H1 (cell line): ENCODE results near the gene IL22RA2. TPM values are rescaled to one million over a fixed set of nuclear protein-coding genes. Genes with fewer than 3 reads are reported as not detected.

ENCODE experiments used
- CTCF ChIA-PET: fragments of 300-600 bp; sonication (Branson Sonifier 250); formaldehyde crosslinking; loops from one replicate; lab custom pipeline; 2021; ENCODE audit not compliant: partially characterized antibody; lab: Charles Lee
- POLR2A ChIA-PET: fragments of 300-600 bp; sonication (Branson Sonifier 250); formaldehyde crosslinking; loops from one replicate; lab custom pipeline; 2021; ENCODE audit warnings: inconsistent platforms; ENCODE audit not compliant: partially characterized antibody; lab: Charles Lee
- DNase-seq, 2 experiments: peaks; one replicate each; pipeline versions ENCODE4 v3.0.0 to v3.0.0-alpha.2; 2010 to 2022; ENCODE audit warnings: low spot score in 2 of 2, low read depth in 1 of 2, mixed read lengths in 1 of 2
- FAIRE-seq: peaks from 2 replicates; lab custom pipeline; 2011; peaks lifted over from hg19 to GRCh38; lab: Jason Lieb, UNC
- H2AFZ ChIP-seq: 2 replicates; pipeline ENCODE4 v1.8.1; 2012; ENCODE audit warnings: low read length, inconsistent platforms
- H2AK5ac ChIP-seq: 2 replicates; pipeline ENCODE4 v1.6.1; 2013; ENCODE audit warnings: low read depth, low read length
- H2BK120ac ChIP-seq: replicated peaks from 2 replicates; pipeline ENCODE3; 2013; ENCODE audit warnings: low read depth, low read length, inconsistent platforms
- H2BK12ac ChIP-seq: 2 replicates; pipeline ENCODE4 v1.6.1; 2013; ENCODE audit warnings: low read depth, low read length
- H2BK15ac ChIP-seq: 2 replicates; pipeline ENCODE4 v1.6.1; 2013; ENCODE audit warnings: low read length
- H2BK20ac ChIP-seq: 2 replicates; pipeline ENCODE4 v1.6.1; 2013; ENCODE audit warnings: low read length
- H2BK5ac ChIP-seq: 2 replicates; pipeline ENCODE4 v1.6.1; 2013; ENCODE audit warnings: low read depth, low read length
- H3K14ac ChIP-seq: 2 replicates; pipeline ENCODE4 v1.6.1; 2013; ENCODE audit warnings: inconsistent platforms; ENCODE audit not compliant: insufficient read length
- H3K18ac ChIP-seq: 2 replicates; pipeline ENCODE4 v1.6.1; 2013; ENCODE audit warnings: low read length; ENCODE audit errors: extremely low read depth
- H3K23ac ChIP-seq: 2 replicates; pipeline ENCODE4 v1.6.1; 2013; ENCODE audit warnings: inconsistent platforms; ENCODE audit not compliant: insufficient read length
- H3K23me2 ChIP-seq: 2 replicates; pipeline ENCODE4 v1.6.1; 2013; ENCODE audit warnings: low read depth, low read length
- H3K27ac ChIP-seq: 2 replicates; pipeline ENCODE4 v1.6.1; 2011; ENCODE audit warnings: low read depth, low read length, inconsistent platforms
- H3K27me3 ChIP-seq, 4 experiments: replicated peaks in 1 of 4; 1 replicate in 1 of 4; 2 replicates in 3 of 4; pipeline versions ENCODE4 v1.6.1 to v1.8.1; 2011 to 2013; ENCODE audit warnings: low read length in 3 of 4, mild to moderate bottlenecking in 3 of 4, inconsistent platforms in 2 of 4, mixed read lengths in 2 of 4, moderate library complexity in 1 of 4; ENCODE audit not compliant: control insufficient read depth in 3 of 4, insufficient read depth in 3 of 4; ENCODE audit errors: extremely low read depth in 1 of 4
- H3K36me3 ChIP-seq, 4 experiments: 2 replicates each; pipeline versions ENCODE4 v1.6.1 to v1.8.1; 2011 to 2013; ENCODE audit warnings: mild to moderate bottlenecking in 4 of 4, low read length in 3 of 4, moderate library complexity in 2 of 4, control low read depth in 1 of 4, inconsistent platforms in 1 of 4; ENCODE audit not compliant: insufficient read depth in 4 of 4, control insufficient read depth in 2 of 4
- H3K4ac ChIP-seq: replicated peaks from 2 replicates; pipeline ENCODE3; 2013; ENCODE audit warnings: low read length, low read depth, mixed read lengths, inconsistent platforms; ENCODE audit not compliant: insufficient read length
- H3K4me1 ChIP-seq, 4 experiments: replicated peaks in 1 of 4; 1 replicate in 1 of 4; 2 replicates in 3 of 4; pipeline versions ENCODE4 v1.6.1 to v1.8.1; 2011 to 2013; ENCODE audit warnings: low read length in 3 of 4, inconsistent platforms in 2 of 4, mixed read lengths in 1 of 4; ENCODE audit not compliant: insufficient read depth in 4 of 4, control insufficient read depth in 3 of 4
- H3K4me2 ChIP-seq, 2 experiments: 2 replicates each; pipeline versions ENCODE4 v1.6.1 to v1.8.1; 2011 to 2013; ENCODE audit warnings: low read depth in 2 of 2, low read length in 2 of 2, control low read depth in 1 of 2, inconsistent platforms in 1 of 2, mild to moderate bottlenecking in 1 of 2; ENCODE audit not compliant: insufficient read depth in 1 of 2
- H3K4me3 ChIP-seq, 4 experiments: fragments of 200-600, 300-600 bp in 1 of 4; sonication (generic), shearing (Covaris generic), sonication (Bioruptor Twin) in 1 of 4; 2 replicates each; pipeline versions ENCODE4 v1.5.1 to v1.8.1; 2011 to 2016; ENCODE audit warnings: low read length in 4 of 4, low read depth in 3 of 4, control low read depth in 2 of 4, inconsistent platforms in 2 of 4, mild to moderate bottlenecking in 2 of 4, mixed read lengths in 1 of 4, moderate library complexity in 1 of 4; ENCODE audit not compliant: insufficient read depth in 2 of 4; ENCODE audit errors: extremely low read depth in 1 of 4
- H3K56ac ChIP-seq: replicated peaks from 2 replicates; pipeline ENCODE3; 2013; ENCODE audit warnings: low read depth, mild to moderate bottlenecking, mixed read lengths, low read length, inconsistent platforms; ENCODE audit not compliant: insufficient read length
- H3K79me1 ChIP-seq: 2 replicates; pipeline ENCODE4 v1.6.1; 2013; ENCODE audit warnings: low read depth, low read length, control low read depth
- H3K79me2 ChIP-seq, 2 experiments: 2 replicates each; pipeline versions ENCODE4 v1.6.1 to v1.8.1; 2012 to 2013; ENCODE audit warnings: low read length in 2 of 2, mild to moderate bottlenecking in 2 of 2, inconsistent platforms in 1 of 2; ENCODE audit not compliant: insufficient read depth in 2 of 2, control insufficient read depth in 1 of 2
- H3K9ac ChIP-seq, 4 experiments: replicated peaks in 1 of 4; 1 replicate in 1 of 4; 2 replicates in 3 of 4; pipeline versions ENCODE4 v1.6.1 to v1.8.1; 2011 to 2013; ENCODE audit warnings: low read depth in 3 of 4, low read length in 3 of 4, control low read depth in 2 of 4, mild to moderate bottlenecking in 2 of 4, moderate library complexity in 2 of 4, inconsistent platforms in 1 of 4; ENCODE audit errors: extremely low read depth in 1 of 4
- H3K9me3 ChIP-seq, 2 experiments: 2 replicates each; pipeline versions ENCODE4 v1.6.1 to v1.8.1; 2012 to 2013; ENCODE audit warnings: mild to moderate bottlenecking in 2 of 2, moderate library complexity in 2 of 2, control low read depth in 1 of 2, inconsistent platforms in 1 of 2, low read depth in 1 of 2, low read length in 1 of 2, mixed read lengths in 1 of 2; ENCODE audit not compliant: insufficient read depth in 2 of 2
- H4K20me1 ChIP-seq, 2 experiments: replicated peaks in 1 of 2; 2 replicates each; pipeline versions ENCODE3 to v1.8.1; 2011 to 2013; ENCODE audit warnings: inconsistent platforms in 2 of 2, low read length in 2 of 2, mild to moderate bottlenecking in 1 of 2; ENCODE audit not compliant: insufficient read depth in 2 of 2, control insufficient read depth in 1 of 2
- H4K5ac ChIP-seq: 2 replicates; pipeline ENCODE4 v1.6.1; 2013; ENCODE audit warnings: low read length, low read depth, mixed read lengths, inconsistent platforms; ENCODE audit not compliant: insufficient read length
- H4K8ac ChIP-seq: 2 replicates; pipeline ENCODE4 v1.8.0; 2013; ENCODE audit warnings: mild to moderate bottlenecking, moderate library complexity, low read length, inconsistent platforms; ENCODE audit not compliant: insufficient read depth; ENCODE audit errors: extremely low read depth
- H4K91ac ChIP-seq: replicated peaks from 2 replicates; pipeline ENCODE3; 2013; ENCODE audit warnings: low read length, mixed read lengths, inconsistent platforms; ENCODE audit not compliant: insufficient read length
- FOSL1 ChIP-seq: IDR thresholded peaks from 2 replicates; pipeline ENCODE4 v1.6.1; 2011; ENCODE audit warnings: mild to moderate bottlenecking, low read depth, low read length, moderate library complexity; ENCODE audit not compliant: insufficient read depth
- KDM5A ChIP-seq: fragments of 200-600 bp; IDR thresholded peaks from 2 replicates; pipeline ENCODE4 v1.7.1; 2012; ENCODE audit warnings: mild to moderate bottlenecking, low read length, inconsistent platforms, mixed read lengths
- USF2 ChIP-seq: IDR thresholded peaks from 2 replicates; pipeline ENCODE4 v1.6.1; 2011; ENCODE audit warnings: low read length, improper control_type of control experiment
- WGBS, 2 experiments: shearing (Covaris generic) in 1 of 2; methylation state at CpG; one replicate each; pipeline versions ENCODE4 v1.1.6 to v1.1.7; 2013 to 2015; ENCODE audit warnings: low lambda C conversion rate in 2 of 2, mixed read lengths in 2 of 2, inconsistent platforms in 1 of 2, low coverage in 1 of 2, missing lambda C conversion rate in 1 of 2; ENCODE audit not compliant: insufficient replicate concordance in 2 of 2, insufficient coverage in 1 of 2, insufficient read length in 1 of 2; ENCODE audit errors: extremely low coverage in 1 of 2, missing lambda C conversion rate in 1 of 2; 5-methylcytosine and 5-hydroxymethylcytosine counted together
- polyA plus RNA-seq, 7 experiments: library from polyadenylated mRNA; depleted of rRNA in 3 of 7; stranded (reverse) in 5 of 7; unstranded in 2 of 7; fragments of >200 nt in 5 of 7; fragments of 200-250 nt in 2 of 7; gene quantifications; 1 replicate in 5 of 7; 2 replicates in 1 of 7; 4 replicates in 1 of 7; pipeline versions ENCODE4 v1.2.1 to v1.2.3, GENCODE V29; 2011 to 2013; ENCODE audit warnings: missing spikeins in 2 of 7, mixed read lengths in 2 of 7
- total RNA-seq: library from RNA; stranded (reverse); fragmentation: NEBNext Ultra II Directional; extraction: Animal tissue kit (Norgen Biotek cat#: 25700); gene quantifications from 2 replicates; pipeline ENCODE4 v1.2.1, GENCODE V29; 2021

Gene IL22RA2
- total and polyA plus RNA-seq, 2 of the 8 experiments (the other 6 are each of a cell fraction or from before 2014, with no cell fraction given): not detected

- Histone ChIP-seq H2AFZ (no peak overlapping the region), H3K27me3 (no peaks in the 10 kb centered on the region), H3K56ac (no peak overlapping the region), H3K36me3 (peaks cover 0 to 47% (median 17%) of the 10 kb centered on the region in 4 experiments; a peak in 4 of 8 replicates), H4K91ac (no peak overlapping the region), H3K23ac (no peak overlapping the region), H3K18ac (no peak overlapping the region), H3K14ac (no peak overlapping the region), H3K4ac (no peak overlapping the region), H3K79me2 (no peaks in the 10 kb centered on the region), H4K8ac (no peak overlapping the region), H4K20me1 (no peaks in the 10 kb centered on the region), H2BK120ac (no peak overlapping the region), H2BK20ac (no peak overlapping the region), H3K4me1 (no peaks in the 10 kb centered on the region), H3K23me2 (no peaks in the 10 kb centered on the region; the same call in 1 of the 2 replicates), H3K9ac (no peak overlapping the region), H2AK5ac (no peak overlapping the region), H2BK12ac (no peak overlapping the region), H2BK5ac (no peak overlapping the region), H2BK15ac (no peak overlapping the region), H3K9me3 (peaks cover 0 to 6% of the 10 kb centered on the region in 2 experiments; a peak in 1 of 4 replicates), H3K79me1 (no peaks in the 10 kb centered on the region), H4K5ac (no peak overlapping the region), H3K4me2 (no peak overlapping the region), H3K4me3 (no peak overlapping the region), H3K27ac (no peak overlapping the region)
- 95% methylated on average over 11 of the region's 11 CpGs; no CpG with 5 or more reads in 1 of the 2 experiments for WGBS, 2 experiments
- no peak for TF ChIP-seq USF2
- no peak for TF ChIP-seq FOSL1
- no peak for TF ChIP-seq KDM5A
- ChIA-PET CTCF (interaction anchor here (0.6 kb wide), 1 partner anchor 175 kb away, joined by 3 read pairs; no protein-coding TSS in a partner anchor), POLR2A (interaction anchor here (0.7 kb wide), 1 partner anchor 16 kb away, joined by 3 read pairs; no protein-coding TSS in a partner anchor)
- FAIRE-seq (no peak), DNase-seq (no peak)
Measured at GRCh38 chr6:137197684-137198645, 24.5 kb upstream of the IL22RA2 start.
